Transverse colon (tissue), 4 donors: ENCODE data around the gene PRR5L. TPM values are rescaled to one million over a fixed set of nuclear protein-coding genes. Genes with fewer than 3 reads are reported as not detected.

ENCODE experiments used
- DNase-seq: peaks from one replicate; pipeline ENCODE4 v3.0.0-alpha.2; 2019
- H3K27ac ChIP-seq, 4 donors: fragments of 200-600 bp; sonication (generic); 2 replicates each; pipeline ENCODE4 v1.5.1; 2016 to 2018; ENCODE audit warnings: inconsistent platforms in 4 of 4
- H3K27me3 ChIP-seq: fragments of 200-600 bp; sonication (generic); 2 replicates; pipeline ENCODE4 v1.5.1; 2017; ENCODE audit warnings: inconsistent platforms
- H3K36me3 ChIP-seq, 4 donors: fragments of 200-600 bp; sonication (generic); 2 replicates each; pipeline ENCODE4 v1.5.1; 2017 to 2019; ENCODE audit warnings: inconsistent platforms in 4 of 4
- H3K4me1 ChIP-seq, 4 donors: fragments of 200-600 bp; sonication (generic); 2 replicates each; pipeline ENCODE4 v1.5.1; 2017 to 2020; ENCODE audit warnings: inconsistent platforms in 4 of 4
- H3K4me3 ChIP-seq, 4 donors: fragments of 200-600 bp; sonication (generic); 1 replicate in 1 of 4; 2 replicates in 3 of 4; pipeline versions ENCODE4 v1.5.1 to v1.6.1; 2017 to 2019; ENCODE audit warnings: inconsistent platforms in 4 of 4
- H3K9me3 ChIP-seq, 2 donors: fragments of 200-600 bp; sonication (generic); 2 replicates each; pipeline ENCODE4 v1.5.1; 2017 to 2019; ENCODE audit warnings: inconsistent platforms in 2 of 2
- EP300 ChIP-seq: sonication (generic); formaldehyde crosslinking; IDR thresholded peaks from one replicate; pipeline ENCODE4 v1.6.1; 2017; ENCODE audit warnings: antibody characterized with exemption, low read depth
- POLR2A ChIP-seq: fragments of 450-650 bp; IDR thresholded peaks from one replicate; pipeline ENCODE4 v1.6.1; 2016; ENCODE audit warnings: antibody characterized with exemption, mild to moderate bottlenecking, moderate library complexity
- POLR2AphosphoS5 ChIP-seq, 3 donors: sonication (generic); formaldehyde crosslinking; IDR thresholded peaks; one replicate each; pipeline ENCODE4 v1.6.1; 2016; ENCODE audit warnings: antibody characterized with exemption in 3 of 3
- WGBS, 2 donors: methylation state at CpG; one replicate each; pipeline ENCODE4 v1.1.5; 2018; ENCODE audit warnings: low coverage in 1 of 2; 5-methylcytosine and 5-hydroxymethylcytosine counted together
- in situ Hi-C, 4 donors: fragments of 200-750 bp; cut with MboI; loops; one replicate each; pipeline versions ENCODE4 v1.15.0 to v1.15.1; 2017; ENCODE audit warnings: low sequenced_read_pairs in 3 of 4, low pct_ligation_motif_present in 1 of 4, low pct_unique_long_range_greater_than_20kb in 1 of 4
- intact Hi-C: fragments of 100-400 bp; cut with DNase I; formaldehyde crosslinking; loops from one replicate; pipeline ENCODE4 v1.15.1; 2023; ENCODE audit warnings: low total_unique reads
- total RNA-seq, 4 donors: library from RNA; depleted of rRNA; stranded (reverse); fragments of >200 nt; gene quantifications; one replicate each; pipeline ENCODE4 v1.1.0, GENCODE V29; 2016
- TF ChIP-seq, protein P1 (sequence below), 5 experiments: fragments of 200-600 bp in 3 of 5; fragments of 450-650 bp in 2 of 5; sonication (generic) in 3 of 5; IDR thresholded peaks; 1 replicate in 2 of 5; 2 replicates in 3 of 5; pipeline ENCODE4 v1.5.1; 2016 to 2017; ENCODE audit warnings: antibody characterized with exemption in 5 of 5, inconsistent platforms in 3 of 5, mild to moderate bottlenecking in 2 of 5, moderate library complexity in 1 of 5

Gene PRR5L
- total RNA-seq, 4 donors from 2014 or later, result 203 to 418 (median 251) TPM

DNA sequence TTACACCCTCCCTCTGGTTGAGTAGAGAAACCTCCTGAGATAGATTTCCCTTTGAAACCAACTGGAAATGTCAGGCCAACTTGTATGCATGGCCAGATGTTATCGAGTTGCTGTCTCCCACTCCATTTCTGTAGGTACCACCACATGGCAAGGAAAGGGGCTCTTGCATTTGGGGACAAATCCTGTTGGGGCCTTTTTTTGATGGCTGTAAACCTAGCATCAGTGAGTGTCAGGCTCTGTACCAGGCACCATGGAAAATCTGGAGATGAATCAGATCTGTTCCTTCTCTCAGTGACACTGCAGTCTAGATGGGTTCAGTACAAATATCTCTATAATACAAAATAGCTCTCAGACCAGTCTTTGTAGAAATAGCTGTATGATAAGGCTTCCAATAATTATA is 155.6 kb downstream of the PRR5L start:
- WGBS, 2 donors, result 100% methylated on average over 1 of the region's 1 CpG
- Histone ChIP-seq H3K27me3 (no peaks in the 10 kb centered on the region), H3K27ac (no peak overlapping the region), H3K9me3 (no peaks in the 10 kb centered on the region), H3K36me3 (peaks cover 0 to 10% (median 2%) of the 10 kb centered on the region in 4 donors), H3K4me3 (no peak overlapping the region), H3K4me1 (peaks cover 5 to 52% (median 29%) of the 10 kb centered on the region in 4 donors)
- DNase-seq, result no peak
- intact Hi-C loops, result no loop called here
- in situ Hi-C loops, result no loop called here
- TF ChIP-seq EP300, result no peak
- TF ChIP-seq POLR2A, result no peak
- TF ChIP-seq POLR2AphosphoS5 (IDR thresholded peaks at IDR 0.05), result no peak
- TF ChIP-seq, protein P1, sequence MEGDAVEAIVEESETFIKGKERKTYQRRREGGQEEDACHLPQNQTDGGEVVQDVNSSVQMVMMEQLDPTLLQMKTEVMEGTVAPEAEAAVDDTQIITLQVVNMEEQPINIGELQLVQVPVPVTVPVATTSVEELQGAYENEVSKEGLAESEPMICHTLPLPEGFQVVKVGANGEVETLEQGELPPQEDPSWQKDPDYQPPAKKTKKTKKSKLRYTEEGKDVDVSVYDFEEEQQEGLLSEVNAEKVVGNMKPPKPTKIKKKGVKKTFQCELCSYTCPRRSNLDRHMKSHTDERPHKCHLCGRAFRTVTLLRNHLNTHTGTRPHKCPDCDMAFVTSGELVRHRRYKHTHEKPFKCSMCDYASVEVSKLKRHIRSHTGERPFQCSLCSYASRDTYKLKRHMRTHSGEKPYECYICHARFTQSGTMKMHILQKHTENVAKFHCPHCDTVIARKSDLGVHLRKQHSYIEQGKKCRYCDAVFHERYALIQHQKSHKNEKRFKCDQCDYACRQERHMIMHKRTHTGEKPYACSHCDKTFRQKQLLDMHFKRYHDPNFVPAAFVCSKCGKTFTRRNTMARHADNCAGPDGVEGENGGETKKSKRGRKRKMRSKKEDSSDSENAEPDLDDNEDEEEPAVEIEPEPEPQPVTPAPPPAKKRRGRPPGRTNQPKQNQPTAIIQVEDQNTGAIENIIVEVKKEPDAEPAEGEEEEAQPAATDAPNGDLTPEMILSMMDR (IDR thresholded peaks at IDR 0.05), result no peak

DNA sequence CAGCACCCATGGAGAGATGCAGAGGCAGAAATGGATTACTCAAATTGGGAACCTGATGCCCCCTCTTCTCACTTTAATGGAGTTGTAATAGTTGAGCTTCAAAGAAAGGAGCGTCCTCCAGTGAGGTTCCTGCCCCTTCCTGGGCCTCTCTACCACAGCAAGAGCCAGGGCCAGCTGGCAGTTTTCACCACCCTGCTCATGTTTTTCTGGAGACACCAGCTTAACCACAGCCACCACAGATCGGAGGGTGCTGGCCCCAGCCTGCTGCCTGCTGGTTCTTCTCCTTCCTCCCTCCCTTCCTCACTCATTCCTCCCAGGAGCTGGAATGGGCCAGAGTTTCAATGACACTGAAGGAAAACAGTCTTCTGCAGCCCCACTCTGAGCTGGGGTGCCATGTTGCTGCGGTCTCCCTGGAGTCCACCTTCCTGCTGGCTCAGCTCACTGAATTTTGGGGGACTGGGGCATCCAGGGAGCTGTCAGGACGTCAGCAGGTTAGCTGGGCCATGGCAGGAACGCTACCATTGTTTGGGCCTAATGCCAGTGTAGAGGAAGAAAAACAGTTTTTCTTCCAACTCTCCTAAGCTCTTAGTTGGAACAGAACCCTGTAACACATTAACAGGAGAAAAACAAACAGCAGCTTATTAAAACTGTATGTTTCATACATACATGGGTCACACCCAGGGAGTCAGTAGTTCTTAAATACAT is 156.3 kb downstream of the PRR5L start:
- DNase-seq, result no peak
- in situ Hi-C loops (no loop called here), intact Hi-C loops (no loop called here)
- TF ChIP-seq, protein P1 (IDR thresholded peaks at IDR 0.05), result no peak
- no peak for TF ChIP-seq POLR2AphosphoS5 (IDR thresholded peaks at IDR 0.05)
- no peak for TF ChIP-seq EP300
- TF ChIP-seq POLR2A, result no peak
- no peaks in the 10 kb centered on the region for H3K27me3 ChIP-seq
- H3K9me3 ChIP-seq, result no peaks in the 10 kb centered on the region
- 40 to 62% methylated on average over 1 to 5 of the region's 5 CpGs for WGBS, 2 donors
- H3K36me3 ChIP-seq, result peaks cover 0 to 7% (median 2%) of the 10 kb centered on the region in 4 donors
- H3K4me1 ChIP-seq, result peaks cover 5 to 52% (median 29%) of the 10 kb centered on the region in 4 donors
- no peak overlapping the region for H3K4me3 ChIP-seq
- peak overlapping the region in 3 of 4 donors; percentile 9 to 46 (median 21) for H3K27ac ChIP-seq

DNA sequence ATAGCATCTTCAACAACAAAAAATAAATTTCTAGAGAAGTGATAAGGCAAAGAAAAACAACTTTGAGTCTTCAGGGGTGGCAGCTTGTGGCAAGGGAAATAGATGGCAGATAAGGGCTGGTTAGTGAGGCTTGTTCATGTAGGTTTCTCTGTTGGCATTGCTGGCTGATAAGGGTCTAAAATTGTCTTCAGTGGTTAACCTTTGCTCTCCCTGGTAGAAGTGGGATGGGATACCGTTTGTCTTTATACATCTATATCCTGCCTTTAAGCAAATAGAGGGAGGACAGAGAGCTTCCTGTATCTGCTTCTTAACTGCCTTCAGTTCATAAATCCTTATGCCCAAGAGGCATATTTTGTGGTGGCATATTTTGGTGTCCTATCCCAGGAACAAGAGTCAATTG is 156.9 kb downstream of the PRR5L start:
- H3K9me3 ChIP-seq, result no peaks in the 10 kb centered on the region
- intact Hi-C loops (no loop called here), in situ Hi-C loops (no loop called here)
- peaks cover 0 to 7% (median 2%) of the 10 kb centered on the region in 4 donors for H3K36me3 ChIP-seq
- TF ChIP-seq POLR2A (no peak), POLR2AphosphoS5 (IDR thresholded peaks at IDR 0.05) (no peak), EP300 (no peak)
- TF ChIP-seq, protein P1 (IDR thresholded peaks at IDR 0.05), result no peak
- H3K4me1 ChIP-seq, result peaks cover 5 to 52% (median 29%) of the 10 kb centered on the region in 4 donors
- H3K27me3 ChIP-seq, result no peaks in the 10 kb centered on the region
- DNase-seq, result no peak
- H3K4me3 ChIP-seq, result no peak overlapping the region
- 0 to 39% methylated on average over 1 of the region's 1 CpG for WGBS, 2 donors
- H3K27ac ChIP-seq, result peak overlapping the region in 2 of 4 donors; percentile 21 to 46

DNA sequence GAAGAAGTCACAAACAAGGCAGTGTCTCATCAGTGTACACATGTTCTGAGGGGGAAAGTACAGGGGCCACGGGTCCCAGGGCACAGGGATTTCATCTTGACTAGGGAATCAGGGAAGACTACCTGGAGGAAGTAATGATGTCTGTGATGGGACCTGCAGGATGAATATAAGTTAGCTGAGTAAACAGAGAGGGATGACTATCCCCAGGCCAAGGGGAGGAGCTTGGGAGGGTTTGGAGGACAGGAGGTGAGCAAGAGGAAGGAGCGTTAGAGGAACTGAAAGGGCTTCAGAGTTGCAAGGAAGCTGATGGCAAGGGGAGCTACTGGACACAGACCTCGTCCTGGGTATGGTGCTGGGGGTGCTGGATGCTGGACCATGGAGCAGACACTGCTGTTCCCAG is 157.6 kb downstream of the PRR5L start:
- in situ Hi-C loops, result no loop called here
- H3K36me3 ChIP-seq, result peaks cover 0 to 7% (median 2%) of the 10 kb centered on the region in 4 donors
- H3K27ac ChIP-seq, result peak overlapping the region in 1 of 4 donors; percentile 2
- intact Hi-C loops, result no loop called here
- H3K27me3 ChIP-seq, result no peaks in the 10 kb centered on the region
- H3K4me3 ChIP-seq, result no peak overlapping the region
- TF ChIP-seq EP300 (no peak), POLR2AphosphoS5 (IDR thresholded peaks at IDR 0.05) (no peak), POLR2A (no peak)
- TF ChIP-seq, protein P1 (IDR thresholded peaks at IDR 0.05), result no peak
- DNase-seq, result no peak
- H3K9me3 ChIP-seq, result no peaks in the 10 kb centered on the region
- H3K4me1 ChIP-seq, result peaks cover 5 to 52% (median 29%) of the 10 kb centered on the region in 4 donors
- 40 to 51% methylated on average over 1 to 3 of the region's 3 CpGs for WGBS, 2 donors
